ENCODE data around the gene BMF. TPM values are rescaled to one million over a fixed set of nuclear protein-coding genes. Genes with fewer than 3 reads are reported as not detected.

BMF gene
- total RNA-seq, 1 experiment from 2014 or later: 13.2 TPM

GRCh38 chr15:40085266-40085665, 23.4 kb downstream of the BMF start:
- Histone ChIP-seq H2AFZ (ENCODE audit: low read length) (no peak overlapping the region), H3K4ac (ENCODE audit: low read depth, low read length) (no peak overlapping the region), H3K79me1 (ENCODE audit: insufficient read depth, low read depth, low read length, poor library complexity, severe bottlenecking) (no peaks in the 10 kb centered on the region), H3T11ph (ENCODE audit: low read length) (no peak overlapping the region), H3K23me2 (ENCODE audit: insufficient read length, low read depth, low read length, poor library complexity, severe bottlenecking) (no peaks in the 10 kb centered on the region), H3K14ac (ENCODE audit: insufficient read depth, low read length) (no peak overlapping the region; the same call in 1 of the 2 replicates), H3K23ac (ENCODE audit: insufficient read length, low read depth, low read length) (no peak overlapping the region), H4K91ac (ENCODE audit: insufficient read length, low read depth, low read length) (no peak overlapping the region), H3K27ac (ENCODE audit: insufficient read length, low read depth, low read length) (no peak overlapping the region), H3K27me3 (ENCODE audit: insufficient read depth, low read length) (no peaks in the 10 kb centered on the region; the same call in 1 of the 2 replicates), H2BK15ac (ENCODE audit: low read depth, low read length) (no peak overlapping the region), H3K9me3 (ENCODE audit: control insufficient read depth, low read depth, low read length) (no peaks in the 10 kb centered on the region), H3K79me2 (ENCODE audit: insufficient read depth, low read length) (no peaks in the 10 kb centered on the region), H3K4me2 (ENCODE audit: insufficient read depth, insufficient read length, low read length) (no peak overlapping the region), H2BK20ac (ENCODE audit: low read depth, low read length, poor library complexity, severe bottlenecking) (no peak overlapping the region), H3K9ac (ENCODE audit: extremely low read depth, insufficient read length, low read length) (no peak overlapping the region), H2BK12ac (ENCODE audit: insufficient read length, low read depth, low read length) (no peak overlapping the region), H4K5ac (ENCODE audit: insufficient read length, low read depth, low read length) (no peak overlapping the region), H3K4me1 (ENCODE audit: insufficient read depth, low read length) (peaks cover 23% of the 10 kb centered on the region), H4K20me1 (ENCODE audit: control insufficient read depth, insufficient read depth, insufficient read length) (no peaks in the 10 kb centered on the region), H3K56ac (ENCODE audit: insufficient read length, low read depth, low read length) (no peak overlapping the region), H2BK120ac (ENCODE audit: low read depth, low read length, poor library complexity, severe bottlenecking) (no peak overlapping the region), H4K8ac (replicated peaks; ENCODE audit: insufficient read length, low read depth, low read length) (no peak overlapping the region), H2AK5ac (ENCODE audit: insufficient read length, low read length) (no peak overlapping the region), H3K18ac (ENCODE audit: insufficient read length, low read depth, low read length) (no peak overlapping the region), H2BK5ac (ENCODE audit: insufficient read length, low read length) (no peak overlapping the region)
- no peak overlapping the region for H3K27ac Mint-ChIP-seq
- peaks cover 2 to 10% (median 2%) of the 10 kb centered on the region in 3 experiments; a peak in 6 of 7 replicates for H3K36me3 Mint-ChIP-seq (ENCODE audit: insufficient read depth in 1 of 3, low read depth in 3 of 3)
- no peak overlapping the region for H3K4me3 Mint-ChIP-seq
- peaks cover 69 to 76% of the 10 kb centered on the region in 2 experiments for H3K4me1 Mint-ChIP-seq
- TF ChIP-seq, protein P1, sequence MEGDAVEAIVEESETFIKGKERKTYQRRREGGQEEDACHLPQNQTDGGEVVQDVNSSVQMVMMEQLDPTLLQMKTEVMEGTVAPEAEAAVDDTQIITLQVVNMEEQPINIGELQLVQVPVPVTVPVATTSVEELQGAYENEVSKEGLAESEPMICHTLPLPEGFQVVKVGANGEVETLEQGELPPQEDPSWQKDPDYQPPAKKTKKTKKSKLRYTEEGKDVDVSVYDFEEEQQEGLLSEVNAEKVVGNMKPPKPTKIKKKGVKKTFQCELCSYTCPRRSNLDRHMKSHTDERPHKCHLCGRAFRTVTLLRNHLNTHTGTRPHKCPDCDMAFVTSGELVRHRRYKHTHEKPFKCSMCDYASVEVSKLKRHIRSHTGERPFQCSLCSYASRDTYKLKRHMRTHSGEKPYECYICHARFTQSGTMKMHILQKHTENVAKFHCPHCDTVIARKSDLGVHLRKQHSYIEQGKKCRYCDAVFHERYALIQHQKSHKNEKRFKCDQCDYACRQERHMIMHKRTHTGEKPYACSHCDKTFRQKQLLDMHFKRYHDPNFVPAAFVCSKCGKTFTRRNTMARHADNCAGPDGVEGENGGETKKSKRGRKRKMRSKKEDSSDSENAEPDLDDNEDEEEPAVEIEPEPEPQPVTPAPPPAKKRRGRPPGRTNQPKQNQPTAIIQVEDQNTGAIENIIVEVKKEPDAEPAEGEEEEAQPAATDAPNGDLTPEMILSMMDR (conservative IDR thresholded peaks at IDR 0.05): no peak
- no CpG with 5 or more reads among the region's 10 CpGs for WGBS (ENCODE audit: extremely low coverage, insufficient read length, low lambda C conversion rate)
- DNase-seq: no peak
- peaks cover 45% of the 10 kb centered on the region for H3K27me3 Mint-ChIP-seq (ENCODE audit: low read depth)
- no peaks in the 10 kb centered on the region for H3K9me3 Mint-ChIP-seq

All from H9 (cell line).